ENCODE results near the gene VIM. TPM values are rescaled to one million over a fixed set of nuclear protein-coding genes. Genes with fewer than 3 reads are reported as not detected.

VIM gene
- total and polyA plus RNA-seq, 2 experiments from 2014 or later, result 258 to 1,157 TPM

DNA sequence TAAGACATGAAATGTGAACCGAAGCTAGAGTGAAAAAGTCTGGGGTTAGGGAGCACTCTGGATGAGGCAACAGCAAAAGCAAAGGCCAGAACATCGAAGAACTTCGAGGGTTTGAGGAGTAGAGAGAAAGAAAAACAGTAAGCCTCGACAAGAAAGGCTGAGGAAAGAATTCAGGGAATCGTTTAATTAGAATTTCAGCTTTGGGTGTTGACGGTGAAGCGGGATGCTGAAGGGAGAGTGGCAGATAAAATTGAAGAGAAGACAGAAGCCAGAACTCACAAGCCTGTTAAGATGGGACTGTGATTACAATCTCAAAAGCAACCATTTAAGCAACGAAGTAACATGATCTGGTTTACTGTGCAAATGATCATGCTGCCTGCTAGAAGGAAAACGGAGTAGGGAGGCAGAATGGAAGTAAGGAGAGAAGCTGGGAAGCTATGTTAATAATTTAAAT, 28.7 kb upstream of the VIM start:
- peak; percentile 21 to 68 for DNase-seq (ENCODE audit: low read depth in 1 of 2, low spot score in 1 of 2)
- Histone ChIP-seq H3K36me3 (no peaks in the 10 kb centered on the region), H3K4me1 (ENCODE audit: low read depth) (peaks cover 33% of the 10 kb centered on the region), H3K4me3 (peak overlapping the region; percentile 40), H3K9me3 (ENCODE audit: low read depth) (no peaks in the 10 kb centered on the region), H3K27me3 (no peaks in the 10 kb centered on the region), H3K27ac (peak overlapping the region; percentile 97)
- TF ChIP-seq, protein P1, sequence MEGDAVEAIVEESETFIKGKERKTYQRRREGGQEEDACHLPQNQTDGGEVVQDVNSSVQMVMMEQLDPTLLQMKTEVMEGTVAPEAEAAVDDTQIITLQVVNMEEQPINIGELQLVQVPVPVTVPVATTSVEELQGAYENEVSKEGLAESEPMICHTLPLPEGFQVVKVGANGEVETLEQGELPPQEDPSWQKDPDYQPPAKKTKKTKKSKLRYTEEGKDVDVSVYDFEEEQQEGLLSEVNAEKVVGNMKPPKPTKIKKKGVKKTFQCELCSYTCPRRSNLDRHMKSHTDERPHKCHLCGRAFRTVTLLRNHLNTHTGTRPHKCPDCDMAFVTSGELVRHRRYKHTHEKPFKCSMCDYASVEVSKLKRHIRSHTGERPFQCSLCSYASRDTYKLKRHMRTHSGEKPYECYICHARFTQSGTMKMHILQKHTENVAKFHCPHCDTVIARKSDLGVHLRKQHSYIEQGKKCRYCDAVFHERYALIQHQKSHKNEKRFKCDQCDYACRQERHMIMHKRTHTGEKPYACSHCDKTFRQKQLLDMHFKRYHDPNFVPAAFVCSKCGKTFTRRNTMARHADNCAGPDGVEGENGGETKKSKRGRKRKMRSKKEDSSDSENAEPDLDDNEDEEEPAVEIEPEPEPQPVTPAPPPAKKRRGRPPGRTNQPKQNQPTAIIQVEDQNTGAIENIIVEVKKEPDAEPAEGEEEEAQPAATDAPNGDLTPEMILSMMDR (IDR thresholded peaks at IDR 0.05; ENCODE audit: low read depth, low read length), result no peak

DNA sequence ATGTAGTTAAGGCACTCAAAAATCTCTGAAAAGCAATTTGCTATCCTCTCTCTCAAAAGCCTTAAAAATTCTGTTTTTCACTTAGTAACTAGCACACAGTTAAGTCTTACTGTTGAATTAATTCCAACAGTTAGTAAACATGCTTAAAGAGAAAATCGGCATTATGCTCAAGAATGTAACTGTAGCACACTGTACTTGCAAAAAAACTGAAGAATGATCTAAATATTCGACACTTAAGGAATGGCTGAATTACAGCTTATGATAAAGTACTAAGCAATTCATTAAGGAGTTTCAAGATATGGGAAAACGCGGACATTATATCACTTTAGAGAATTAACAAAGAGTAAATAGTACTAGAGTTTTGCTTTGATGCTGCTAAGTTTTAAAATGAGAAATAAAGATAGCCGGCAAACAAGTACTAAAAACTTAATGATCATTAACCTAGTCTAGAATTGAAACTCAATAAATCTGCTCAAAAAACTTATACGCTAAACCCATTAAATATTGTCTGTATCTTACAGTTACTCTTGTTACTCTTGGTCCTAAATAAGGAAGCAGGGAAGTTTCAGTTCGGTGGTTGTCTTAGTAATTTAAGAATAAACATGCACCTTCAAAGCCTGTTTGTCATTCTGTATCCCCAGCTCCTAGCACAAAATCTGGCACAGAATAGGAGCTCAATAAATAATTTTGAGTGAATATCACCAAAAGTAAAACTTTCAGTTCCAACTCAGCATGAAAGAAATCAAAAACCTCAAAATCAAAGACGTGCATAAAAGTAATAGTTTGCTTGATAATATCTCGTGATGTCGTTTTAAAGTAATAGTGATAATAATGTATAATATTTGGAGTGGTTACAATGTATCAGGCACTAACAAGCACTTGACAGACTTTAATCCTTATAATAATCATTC, 27.8 kb upstream of the VIM start:
- TF ChIP-seq, protein P1 (IDR thresholded peaks at IDR 0.05; ENCODE audit: low read depth, low read length), result no peak
- peak in 1 of 2 donors; percentile 35 for DNase-seq (ENCODE audit: low read depth in 1 of 2, low spot score in 1 of 2)
- peak overlapping the region; percentile 97 for H3K27ac ChIP-seq
- H3K4me1 ChIP-seq (ENCODE audit: low read depth), result peaks cover 33% of the 10 kb centered on the region
- no peaks in the 10 kb centered on the region for H3K36me3 ChIP-seq
- peak overlapping the region; percentile 40 for H3K4me3 ChIP-seq
- no peaks in the 10 kb centered on the region for H3K9me3 ChIP-seq (ENCODE audit: low read depth)
- no peaks in the 10 kb centered on the region for H3K27me3 ChIP-seq

DNA sequence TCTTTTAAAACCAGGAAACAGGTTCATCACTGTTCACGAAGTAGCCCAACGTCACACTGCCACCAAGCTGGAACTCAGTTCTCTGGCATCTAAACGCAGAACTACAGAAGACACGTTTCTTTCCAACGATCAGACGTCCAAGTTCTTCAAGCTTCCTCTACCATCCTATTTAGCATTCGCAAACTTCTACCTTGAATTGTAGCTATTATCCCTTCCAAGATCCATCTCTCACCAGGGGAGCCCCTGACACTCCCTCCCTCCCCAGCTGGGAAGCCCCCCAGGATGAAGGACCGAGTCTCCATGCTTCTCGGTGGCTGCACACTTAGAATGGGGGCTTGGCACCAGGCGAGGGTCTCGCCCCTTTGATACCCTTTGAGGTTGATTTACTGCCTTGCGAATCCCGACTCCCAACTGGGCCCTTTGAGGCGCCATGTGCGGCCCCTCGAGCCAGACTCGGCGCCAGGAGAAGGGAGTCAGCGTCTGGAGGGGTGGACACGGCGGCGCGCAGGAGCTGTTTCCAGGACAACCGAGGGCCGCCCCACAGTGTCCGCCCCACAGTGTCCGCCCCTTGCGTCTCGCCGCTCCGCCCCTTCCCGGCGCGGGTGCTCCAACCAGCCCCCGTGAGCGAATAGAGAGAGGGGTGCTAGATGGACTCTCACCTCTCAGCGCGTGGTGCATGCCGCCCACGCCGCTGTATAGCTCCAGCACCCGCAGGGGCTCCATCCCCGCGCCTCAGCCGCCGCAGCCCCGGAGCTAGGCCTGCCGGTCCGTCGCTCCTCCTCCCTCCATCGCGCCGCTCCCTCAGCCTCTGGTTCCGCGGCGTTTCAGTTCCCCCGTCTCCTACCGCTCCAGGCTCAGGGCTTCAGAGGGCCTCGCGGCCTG, 26.9 kb upstream of the VIM start, which contains the start of gene TRDMT1:
TRDMT1 (minus strand) TSS at position 761 of the 882 bp plus-strand sequence; CDS start at position 723, 38 bp downstream.
- DNase-seq (ENCODE audit: low read depth in 1 of 2, low spot score in 1 of 2), result peak; percentile 93 to 96
- Histone ChIP-seq H3K27ac (peak within 1 kb of the TSS; percentile 97), H3K4me3 (peak within 1 kb of the TSS; percentile 40), H3K4me1 (ENCODE audit: low read depth) (peaks cover 33% of the 10 kb centered on the region), H3K36me3 (no peaks in the 10 kb centered on the region), H3K27me3 (no peaks in the 10 kb centered on the region), H3K9me3 (ENCODE audit: low read depth) (no peaks in the 10 kb centered on the region)
- TF ChIP-seq, protein P1 (IDR thresholded peaks at IDR 0.05; ENCODE audit: low read depth, low read length), result no peak

DNA sequence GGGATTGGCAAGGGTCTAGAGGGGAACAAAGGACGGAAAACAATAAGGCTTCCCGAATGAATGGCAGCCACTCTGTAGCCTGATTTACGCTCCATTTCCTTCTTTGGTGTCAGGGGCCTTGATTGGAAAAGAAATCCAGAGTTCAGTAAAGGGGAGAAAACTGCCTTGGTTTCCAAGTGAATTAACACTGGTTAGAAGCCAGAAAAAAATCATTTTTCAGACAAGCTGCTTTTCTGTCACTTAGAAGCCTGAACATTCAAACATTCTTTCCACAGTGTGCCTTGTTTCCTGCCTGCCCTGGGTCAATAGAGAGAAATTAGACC, 26.3 kb upstream of the VIM start:
- no peak for DNase-seq (ENCODE audit: low read depth in 1 of 2, low spot score in 1 of 2)

DNA sequence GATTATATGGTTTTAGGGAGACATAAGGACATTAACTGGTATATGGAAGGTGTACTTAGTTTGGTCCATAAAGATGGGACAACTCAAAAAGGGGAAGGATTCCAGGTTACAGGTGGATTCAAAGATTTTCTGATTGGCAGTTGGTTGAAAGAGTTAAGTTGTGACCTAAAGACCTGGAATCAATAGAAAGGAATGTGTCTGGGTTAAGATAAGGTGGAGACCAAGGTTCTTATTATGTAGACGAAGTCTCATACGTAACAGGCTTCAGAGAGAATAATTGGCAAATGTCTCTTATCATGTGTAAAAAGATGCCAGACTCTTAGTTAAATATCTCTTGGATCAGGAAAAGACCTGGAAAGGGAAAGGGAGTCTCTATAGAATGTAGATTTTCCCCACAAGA, 25.5 kb upstream of the VIM start:
- DNase-seq (ENCODE audit: low read depth in 1 of 2, low spot score in 1 of 2), result no peak
- no peaks in the 10 kb centered on the region for H3K36me3 ChIP-seq
- TF ChIP-seq, protein P1 (IDR thresholded peaks at IDR 0.05; ENCODE audit: low read depth, low read length), result no peak
- no peak overlapping the region for H3K4me3 ChIP-seq
- H3K27ac ChIP-seq, result peak overlapping the region; percentile 97
- H3K9me3 ChIP-seq (ENCODE audit: low read depth), result no peaks in the 10 kb centered on the region
- no peaks in the 10 kb centered on the region for H3K27me3 ChIP-seq
- peaks cover 33% of the 10 kb centered on the region for H3K4me1 ChIP-seq (ENCODE audit: low read depth)

More for the DNA sequence above, 26.3 kb upstream of the VIM start:
- TF ChIP-seq, protein P1 (IDR thresholded peaks at IDR 0.05; ENCODE audit: low read depth, low read length), result no peak
- peaks cover 33% of the 10 kb centered on the region for H3K4me1 ChIP-seq (ENCODE audit: low read depth)
- no peaks in the 10 kb centered on the region for H3K9me3 ChIP-seq (ENCODE audit: low read depth)
- peak overlapping the region; percentile 40 for H3K4me3 ChIP-seq
- no peaks in the 10 kb centered on the region for H3K36me3 ChIP-seq
- no peaks in the 10 kb centered on the region for H3K27me3 ChIP-seq
- peak overlapping the region; percentile 97 for H3K27ac ChIP-seq
